Astrocyte of the cerebellum (primary cell): Measurements from ENCODE around the gene PRKAA1.
"Not testable (repeated sequence)": the region's sequence is repeated elsewhere in the genome, so short reads cannot be mapped to it uniquely, and the experiment has no call there.

Source experiments
- DNase-seq: peaks from one replicate; pipeline ENCODE4 v3.0.0-alpha.2; 2011; ENCODE audit warnings: low read depth
- H3K4me3 ChIP-seq: 2 replicates; pipeline ENCODE4 v1.5.1; 2011; ENCODE audit warnings: mild to moderate bottlenecking, low read depth, low read length, moderate library complexity
- in situ Hi-C: cut with HindIII; loops from 2 replicates; pipeline ENCODE4 v1.10.0; 2017; ENCODE audit warnings: low sequenced_read_pairs
- TF ChIP-seq, protein P1 (sequence below): IDR thresholded peaks from 2 replicates; pipeline ENCODE4 v1.5.1; 2012; ENCODE audit warnings: low read length, low read depth, moderate library complexity, mild to moderate bottlenecking; ENCODE audit errors: missing control alignments

Gene PRKAA1

DNA sequence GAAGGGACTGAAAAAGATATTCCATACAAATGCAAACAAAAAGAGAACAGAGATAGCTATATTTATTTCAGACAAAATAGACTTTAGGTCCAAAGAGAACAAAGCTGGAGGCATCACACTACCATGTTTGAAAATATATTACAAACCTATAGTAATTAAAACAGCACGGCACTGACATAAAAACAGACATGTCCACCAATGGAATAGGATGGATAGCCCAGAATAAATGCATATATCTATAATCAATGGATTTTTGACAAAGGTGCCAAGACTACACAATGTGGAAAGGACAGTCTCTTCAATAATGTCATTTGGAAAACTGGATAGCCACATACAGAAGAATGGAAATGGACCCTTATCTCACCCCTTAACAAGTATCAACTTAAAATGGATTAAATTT is 10.2 kb downstream of the PRKAA1 start:
- TF ChIP-seq, protein P1, sequence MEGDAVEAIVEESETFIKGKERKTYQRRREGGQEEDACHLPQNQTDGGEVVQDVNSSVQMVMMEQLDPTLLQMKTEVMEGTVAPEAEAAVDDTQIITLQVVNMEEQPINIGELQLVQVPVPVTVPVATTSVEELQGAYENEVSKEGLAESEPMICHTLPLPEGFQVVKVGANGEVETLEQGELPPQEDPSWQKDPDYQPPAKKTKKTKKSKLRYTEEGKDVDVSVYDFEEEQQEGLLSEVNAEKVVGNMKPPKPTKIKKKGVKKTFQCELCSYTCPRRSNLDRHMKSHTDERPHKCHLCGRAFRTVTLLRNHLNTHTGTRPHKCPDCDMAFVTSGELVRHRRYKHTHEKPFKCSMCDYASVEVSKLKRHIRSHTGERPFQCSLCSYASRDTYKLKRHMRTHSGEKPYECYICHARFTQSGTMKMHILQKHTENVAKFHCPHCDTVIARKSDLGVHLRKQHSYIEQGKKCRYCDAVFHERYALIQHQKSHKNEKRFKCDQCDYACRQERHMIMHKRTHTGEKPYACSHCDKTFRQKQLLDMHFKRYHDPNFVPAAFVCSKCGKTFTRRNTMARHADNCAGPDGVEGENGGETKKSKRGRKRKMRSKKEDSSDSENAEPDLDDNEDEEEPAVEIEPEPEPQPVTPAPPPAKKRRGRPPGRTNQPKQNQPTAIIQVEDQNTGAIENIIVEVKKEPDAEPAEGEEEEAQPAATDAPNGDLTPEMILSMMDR = no peak
- no peak for DNase-seq
- in situ Hi-C loops = no loop called here
- H3K4me3 ChIP-seq = no peak overlapping the region

DNA sequence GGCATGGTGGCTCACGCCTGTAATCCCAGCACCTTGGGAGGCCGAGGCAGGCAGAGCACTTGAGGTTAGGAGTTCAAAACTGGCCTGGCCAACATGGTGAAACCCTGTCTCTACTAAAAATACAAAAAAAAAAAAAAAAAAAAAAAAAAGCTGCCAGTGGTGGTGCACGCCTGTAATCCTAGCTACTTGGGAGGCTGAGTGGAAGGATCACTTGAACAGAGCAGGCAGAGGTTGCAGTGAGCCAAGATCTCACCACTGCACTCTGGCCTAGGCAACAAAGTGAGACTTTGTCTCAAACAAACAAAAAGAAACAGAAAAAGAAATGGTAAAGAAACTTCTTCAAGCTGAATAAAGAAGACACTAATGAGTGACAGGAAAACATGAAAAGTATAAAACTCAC is 11.5 kb downstream of the PRKAA1 start:
- H3K4me3 ChIP-seq, in situ Hi-C loops, DNase-seq: not testable (repeated sequence)

DNA sequence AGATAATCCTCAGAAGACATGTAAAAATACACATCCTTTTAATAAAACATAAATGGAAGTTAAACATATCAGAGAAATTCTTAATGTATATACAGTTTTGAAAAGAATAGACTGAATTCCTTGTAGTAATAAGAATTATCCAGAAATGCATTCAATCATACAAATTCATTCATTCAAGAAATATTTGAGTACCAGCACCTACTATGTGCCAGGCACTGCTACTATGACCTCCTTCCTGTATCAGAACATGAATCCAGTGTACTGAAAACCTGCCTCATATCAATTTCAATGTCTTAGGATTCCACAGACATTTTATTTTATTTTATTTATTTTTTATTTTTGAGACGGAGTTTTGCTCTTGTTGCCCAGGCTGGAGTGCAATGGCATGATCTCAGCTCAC is 13.3 kb downstream of the PRKAA1 start:
- no peak for DNase-seq
- in situ Hi-C loops = no loop called here
- TF ChIP-seq, protein P1 = no peak
- no peak overlapping the region for H3K4me3 ChIP-seq

DNA sequence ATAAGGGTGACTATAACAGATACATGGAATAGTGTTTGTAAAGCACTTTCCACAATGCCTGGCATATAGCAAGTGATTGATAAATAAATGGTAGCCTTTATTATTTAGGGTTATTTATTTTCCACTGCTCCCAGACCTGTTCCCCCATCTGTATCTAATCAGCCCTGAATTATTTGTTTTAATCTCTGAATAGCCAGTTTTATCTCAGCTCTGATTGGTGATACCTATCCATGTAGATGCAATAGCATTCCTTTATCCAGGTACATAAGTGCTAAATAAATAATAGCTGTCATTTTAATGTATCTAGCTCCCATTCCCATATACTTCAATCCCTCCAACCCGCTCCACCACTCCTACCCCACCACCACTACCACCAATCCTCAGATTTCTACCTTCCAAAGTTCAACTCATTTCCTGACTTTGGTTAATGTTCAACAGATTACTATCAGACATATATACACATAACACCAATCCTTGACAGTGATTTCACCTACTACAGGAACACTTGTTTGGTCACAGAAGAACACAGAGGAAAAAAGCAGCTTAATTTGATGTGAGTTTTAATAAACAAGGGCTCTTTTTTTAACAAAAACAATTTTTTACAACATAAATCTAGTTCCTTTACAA is 14.0 kb downstream of the PRKAA1 start:
- TF ChIP-seq, protein P1 = no peak
- DNase-seq = no peak
- H3K4me3 ChIP-seq = no peak overlapping the region
- in situ Hi-C loops = no loop called here

DNA sequence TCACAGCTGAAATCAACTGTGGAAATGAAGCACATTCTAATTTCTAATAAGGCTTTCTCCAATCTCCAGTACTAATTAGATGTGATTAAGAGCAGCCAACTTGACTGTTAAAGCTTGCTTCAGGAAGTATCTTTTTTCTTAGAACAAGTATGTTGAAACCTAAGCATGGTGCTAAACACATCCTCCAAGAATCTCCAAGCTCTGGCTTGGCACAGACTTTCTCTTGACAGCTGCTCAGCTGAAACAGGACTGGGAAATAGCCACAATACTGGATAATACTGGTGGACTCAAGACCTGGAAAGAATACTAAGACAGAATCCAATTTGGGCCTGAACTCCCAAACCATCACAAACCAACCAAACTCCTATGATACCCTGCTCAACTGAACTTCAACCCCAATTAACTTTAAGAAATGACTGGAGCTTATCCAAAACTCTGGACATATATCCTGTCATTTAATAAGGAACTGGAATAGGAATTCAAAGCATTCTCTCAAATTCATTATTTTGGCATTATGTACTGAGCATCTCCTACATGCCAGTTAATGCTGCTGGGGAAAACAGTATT is 16.2 kb downstream of the PRKAA1 start:
- in situ Hi-C loops = no loop called here
- no peak overlapping the region for H3K4me3 ChIP-seq
- TF ChIP-seq, protein P1 = no peak
- DNase-seq = no peak

DNA sequence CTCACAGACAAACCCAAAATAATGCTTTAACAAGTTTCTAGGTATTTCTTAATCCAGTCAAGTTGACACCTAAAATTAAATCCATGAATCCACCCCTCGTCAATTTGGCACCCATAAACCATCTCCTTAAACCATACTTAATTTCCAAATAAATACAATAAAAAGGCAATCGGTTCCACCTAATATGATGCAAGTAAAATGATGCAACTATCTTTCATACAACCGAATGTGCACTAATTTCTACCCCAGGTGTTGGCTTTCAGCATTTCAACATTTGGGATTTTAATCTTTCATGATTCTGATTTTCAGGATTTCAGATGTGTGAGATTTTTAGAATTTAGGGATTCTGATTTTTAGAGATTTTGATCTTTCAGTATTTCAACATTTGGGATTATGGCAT is 17.3 kb downstream of the PRKAA1 start:
- in situ Hi-C loops = no loop called here
- H3K4me3 ChIP-seq = no peak overlapping the region
- no peak for DNase-seq
- TF ChIP-seq, protein P1 = no peak

DNA sequence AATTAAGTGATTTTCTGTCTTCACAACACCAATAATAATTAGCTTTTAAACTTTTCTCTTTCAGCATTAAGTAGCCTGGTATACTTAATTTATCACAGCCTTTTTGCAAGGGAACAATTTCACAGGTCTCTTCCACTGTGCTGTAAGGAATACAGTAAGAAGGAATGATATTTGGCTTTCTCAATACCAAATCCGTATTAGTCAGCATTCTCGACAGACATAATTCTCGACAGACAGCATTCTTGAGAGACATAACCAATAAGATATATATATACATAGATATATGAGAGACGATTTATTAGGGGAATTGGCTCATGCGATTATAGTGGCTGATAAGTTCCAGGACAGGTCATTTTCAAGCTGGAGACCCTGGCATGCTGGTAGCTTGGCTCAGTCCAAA is 18.0 kb downstream of the PRKAA1 start:
- no peak for DNase-seq
- in situ Hi-C loops = no loop called here
- no peak overlapping the region for H3K4me3 ChIP-seq
- TF ChIP-seq, protein P1 = no peak
